ENCODE data around the gene ABI2.

The ABI2 gene

DNA sequence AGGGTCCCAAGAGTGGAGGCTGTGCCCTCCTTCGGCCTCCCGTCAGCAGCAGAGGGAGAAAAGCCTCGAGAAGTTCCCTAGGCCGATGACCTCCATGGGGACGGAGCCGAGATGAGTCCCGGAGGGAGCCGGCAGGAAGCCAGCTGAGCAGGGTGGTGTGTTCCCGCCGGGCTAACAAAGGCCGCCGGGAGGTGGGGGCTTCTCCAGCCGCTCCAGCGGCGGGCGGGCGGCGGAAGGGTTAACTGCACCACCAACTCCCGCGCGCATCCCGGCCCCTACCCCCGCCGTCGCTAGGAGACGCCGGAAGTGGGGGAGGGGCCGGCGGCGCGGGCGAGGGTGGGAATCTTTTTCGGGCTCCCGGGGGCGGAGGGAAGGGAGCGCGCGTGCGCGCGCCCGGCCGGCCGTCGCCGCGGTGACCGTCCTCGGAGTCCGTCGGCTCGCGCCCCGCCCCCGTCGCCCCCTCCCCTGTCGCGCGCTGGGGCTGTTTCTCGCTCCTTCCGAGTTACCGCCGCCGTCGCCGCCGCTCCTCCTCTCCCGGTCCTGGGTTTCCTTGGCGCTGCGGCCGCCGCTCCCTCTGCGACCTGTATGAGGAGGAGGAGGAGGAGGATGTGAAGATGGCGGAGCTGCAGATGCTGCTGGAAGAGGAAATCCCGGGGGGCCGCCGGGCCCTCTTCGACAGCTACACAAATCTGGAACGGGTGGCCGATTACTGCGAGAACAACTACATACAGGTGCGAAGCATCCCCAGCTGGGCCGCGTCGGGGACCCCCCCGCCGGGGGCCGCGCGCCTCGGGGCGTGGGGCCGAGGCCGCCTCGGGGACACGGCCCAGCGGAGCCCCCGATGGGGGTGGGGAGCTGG, at the start of gene ABI2 (continued):
- TF ChIP-seq, protein P1, sequence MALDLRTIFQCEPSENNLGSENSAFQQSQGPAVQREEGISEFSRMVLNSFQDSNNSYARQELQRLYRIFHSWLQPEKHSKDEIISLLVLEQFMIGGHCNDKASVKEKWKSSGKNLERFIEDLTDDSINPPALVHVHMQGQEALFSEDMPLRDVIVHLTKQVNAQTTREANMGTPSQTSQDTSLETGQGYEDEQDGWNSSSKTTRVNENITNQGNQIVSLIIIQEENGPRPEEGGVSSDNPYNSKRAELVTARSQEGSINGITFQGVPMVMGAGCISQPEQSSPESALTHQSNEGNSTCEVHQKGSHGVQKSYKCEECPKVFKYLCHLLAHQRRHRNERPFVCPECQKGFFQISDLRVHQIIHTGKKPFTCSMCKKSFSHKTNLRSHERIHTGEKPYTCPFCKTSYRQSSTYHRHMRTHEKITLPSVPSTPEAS (tag by site-specific recombination; IDR thresholded peaks at IDR 0.05): no peak
- TF ChIP-seq ZNF335 (tag by site-specific recombination; conservative IDR thresholded peaks at IDR 0.05): peak; percentile 46; the same call in 1 of the 2 replicates
- TF ChIP-seq, protein P2, sequence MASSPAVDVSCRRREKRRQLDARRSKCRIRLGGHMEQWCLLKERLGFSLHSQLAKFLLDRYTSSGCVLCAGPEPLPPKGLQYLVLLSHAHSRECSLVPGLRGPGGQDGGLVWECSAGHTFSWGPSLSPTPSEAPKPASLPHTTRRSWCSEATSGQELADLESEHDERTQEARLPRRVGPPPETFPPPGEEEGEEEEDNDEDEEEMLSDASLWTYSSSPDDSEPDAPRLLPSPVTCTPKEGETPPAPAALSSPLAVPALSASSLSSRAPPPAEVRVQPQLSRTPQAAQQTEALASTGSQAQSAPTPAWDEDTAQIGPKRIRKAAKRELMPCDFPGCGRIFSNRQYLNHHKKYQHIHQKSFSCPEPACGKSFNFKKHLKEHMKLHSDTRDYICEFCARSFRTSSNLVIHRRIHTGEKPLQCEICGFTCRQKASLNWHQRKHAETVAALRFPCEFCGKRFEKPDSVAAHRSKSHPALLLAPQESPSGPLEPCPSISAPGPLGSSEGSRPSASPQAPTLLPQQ (tag by site-specific recombination; IDR thresholded peaks at IDR 0.05): peak; percentile 21; the same call in 1 of the 2 replicates
- TF ChIP-seq ZBTB48 (tag by site-specific recombination; IDR thresholded peaks at IDR 0.05): peak; percentile 65; the same call in 1 of the 2 replicates
- no peak for TF ChIP-seq ZNF473 (tag by site-specific recombination; IDR thresholded peaks at IDR 0.05)
- no peak for TF ChIP-seq PRDM1 (tag by site-specific recombination; IDR thresholded peaks at IDR 0.05)
- no peak for TF ChIP-seq ZNF239 (tag by site-specific recombination; IDR thresholded peaks at IDR 0.05)
- TF ChIP-seq SP2 (tag by site-specific recombination; IDR thresholded peaks at IDR 0.05): peak; percentile 60
- TF ChIP-seq ZNF169 (tag by site-specific recombination; IDR thresholded peaks at IDR 0.05): no peak
- TF ChIP-seq ZNF24 (tag by site-specific recombination; IDR thresholded peaks at IDR 0.05): 0 out of 2 replicates have a peak, but pooled peaks have one; percentile 33
- TF ChIP-seq ZNF354C (tag by site-specific recombination; IDR thresholded peaks at IDR 0.05; ENCODE audit: borderline replicate concordance, low read depth): no peak
- TF ChIP-seq ZNF292 (tag by site-specific recombination; IDR thresholded peaks at IDR 0.05; ENCODE audit: borderline replicate concordance, low read depth): no peak
- TF ChIP-seq ZNF133 (tag by site-specific recombination; IDR thresholded peaks at IDR 0.05): no peak
- no peak for TF ChIP-seq ZNF837 (tag by site-specific recombination; IDR thresholded peaks at IDR 0.05)
- TF ChIP-seq, protein P3, sequence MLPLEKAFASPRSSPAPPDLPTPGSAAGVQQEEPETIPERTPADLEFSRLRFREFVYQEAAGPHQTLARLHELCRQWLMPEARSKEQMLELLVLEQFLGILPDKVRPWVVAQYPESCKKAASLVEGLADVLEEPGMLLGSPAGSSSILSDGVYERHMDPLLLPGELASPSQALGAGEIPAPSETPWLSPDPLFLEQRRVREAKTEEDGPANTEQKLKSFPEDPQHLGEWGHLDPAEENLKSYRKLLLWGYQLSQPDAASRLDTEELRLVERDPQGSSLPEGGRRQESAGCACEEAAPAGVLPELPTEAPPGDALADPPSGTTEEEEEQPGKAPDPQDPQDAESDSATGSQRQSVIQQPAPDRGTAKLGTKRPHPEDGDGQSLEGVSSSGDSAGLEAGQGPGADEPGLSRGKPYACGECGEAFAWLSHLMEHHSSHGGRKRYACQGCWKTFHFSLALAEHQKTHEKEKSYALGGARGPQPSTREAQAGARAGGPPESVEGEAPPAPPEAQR (tag by site-specific recombination; IDR thresholded peaks at IDR 0.05): no peak
- TF ChIP-seq, protein P4, sequence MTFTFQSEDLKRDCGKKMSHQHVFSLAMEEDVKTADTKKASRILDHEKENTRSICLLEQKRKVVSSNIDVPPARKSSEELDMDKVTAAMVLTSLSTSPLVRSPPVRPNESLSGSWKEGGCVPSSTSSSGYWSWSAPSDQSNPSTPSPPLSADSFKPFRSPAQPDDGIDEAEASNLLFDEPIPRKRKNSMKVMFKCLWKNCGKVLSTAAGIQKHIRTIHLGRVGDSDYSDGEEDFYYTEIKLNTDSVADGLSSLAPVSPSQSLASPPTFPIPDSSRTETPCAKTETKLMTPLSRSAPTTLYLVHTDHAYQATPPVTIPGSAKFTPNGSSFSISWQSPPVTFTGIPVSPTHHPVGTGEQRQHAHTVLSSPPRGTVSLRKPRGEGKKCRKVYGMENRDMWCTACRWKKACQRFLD (tag by site-specific recombination; IDR thresholded peaks at IDR 0.05): no peak
- no peak for TF ChIP-seq ZNF23 (tag by site-specific recombination; IDR thresholded peaks at IDR 0.05; ENCODE audit: borderline replicate concordance)
- TF ChIP-seq ZSCAN30 (tag by site-specific recombination; IDR thresholded peaks at IDR 0.05): peak; percentile 79
- TF ChIP-seq ZNF16 (tag by site-specific recombination; IDR thresholded peaks at IDR 0.05; ENCODE audit: low read depth): no peak
- no peak for TF ChIP-seq MEIS1 (CRISPR knock-in tag; IDR thresholded peaks at IDR 0.05; ENCODE audit: borderline replicate concordance)
- TF ChIP-seq, protein P5, sequence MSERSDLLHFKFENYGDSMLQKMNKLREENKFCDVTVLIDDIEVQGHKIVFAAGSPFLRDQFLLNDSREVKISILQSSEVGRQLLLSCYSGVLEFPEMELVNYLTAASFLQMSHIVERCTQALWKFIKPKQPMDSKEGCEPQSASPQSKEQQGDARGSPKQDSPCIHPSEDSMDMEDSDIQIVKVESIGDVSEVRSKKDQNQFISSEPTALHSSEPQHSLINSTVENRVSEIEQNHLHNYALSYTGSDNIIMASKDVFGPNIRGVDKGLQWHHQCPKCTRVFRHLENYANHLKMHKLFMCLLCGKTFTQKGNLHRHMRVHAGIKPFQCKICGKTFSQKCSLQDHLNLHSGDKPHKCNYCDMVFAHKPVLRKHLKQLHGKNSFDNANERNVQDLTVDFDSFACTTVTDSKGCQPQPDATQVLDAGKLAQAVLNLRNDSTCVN (tag by site-specific recombination; optimal IDR thresholded peaks at IDR 0.05): peak; percentile 80
- no peak for TF ChIP-seq TCF7L2 (IDR thresholded peaks at IDR 0.05; ENCODE audit: borderline replicate concordance, low read depth, low read length)
- no peak for TF ChIP-seq ZNF174 (tag by site-specific recombination; IDR thresholded peaks at IDR 0.05)
- no peak for TF ChIP-seq HOXD13 (CRISPR knock-in tag; IDR thresholded peaks at IDR 0.05; ENCODE audit: borderline replicate concordance)
- no peak for TF ChIP-seq ZNF585B (tag by site-specific recombination; IDR thresholded peaks at IDR 0.05)
- TF ChIP-seq HOXC10 (CRISPR knock-in tag; IDR thresholded peaks at IDR 0.05): no peak
- TF ChIP-seq ZFP41 (tag by site-specific recombination; IDR thresholded peaks at IDR 0.05; ENCODE audit: borderline replicate concordance): no peak
- TF ChIP-seq ZNF248 (tag by site-specific recombination; IDR thresholded peaks at IDR 0.05): no peak
- no peak for TF ChIP-seq ZNF768 (tag by site-specific recombination; IDR thresholded peaks at IDR 0.05)
- TF ChIP-seq ZNF214 (tag by site-specific recombination; IDR thresholded peaks at IDR 0.05; ENCODE audit: borderline replicate concordance): no peak
- peak; percentile 50 for TF ChIP-seq SP7 (tag by site-specific recombination; IDR thresholded peaks at IDR 0.05)
- TF ChIP-seq ZNF529 (tag by site-specific recombination; IDR thresholded peaks at IDR 0.05; ENCODE audit: insufficient replicate concordance): no peak
